ENCODE results near the gene TFE3. TPM values are rescaled to one million over a fixed set of nuclear protein-coding genes. Genes with fewer than 3 reads are reported as not detected.
A peak's percentile ranks its signal among the peaks of the same experiment; 100 is the strongest.

The TFE3 gene
- total and polyA plus RNA-seq, 2 donors (not counting 3 experiments of a cell fraction or from before 2014, with no cell fraction given) = 22.3 to 37.1 TPM

GRCh38 chrX:49043987-49044281, 777 bp upstream of the TFE3 start:
- ChIA-PET POLR2A (interaction anchor here (0.6 to 1.4 kb wide), 3 partner anchors 9 to 50 kb away, joined by 3 to 5 read pairs (median 4); partner anchors contain the start of gene GRIPAP1), CTCF (interaction anchor here (1.0 to 3.3 kb wide), 5 partner anchors 12 to 72 kb away, joined by 3 to 17 read pairs (median 6); partner anchors contain the start of gene KCND1)
- Histone ChIP-seq H3K79me2 (ENCODE audit: control insufficient read depth, insufficient read depth, low read length) (peaks cover 27% of the 10 kb centered on the region), H4K20me1 (replicated peaks; ENCODE audit: control insufficient read depth, extremely low read depth, insufficient read depth, low read length) (no peaks in the 10 kb centered on the region), H3K4me3 (replicated peaks in 1 of 3; ENCODE audit: insufficient read depth in 1 of 3, low read depth in 1 of 3, low read length in 3 of 3) (no peak overlapping the region), H3K9me3 (replicated peaks; ENCODE audit: control insufficient read depth, insufficient read depth, low read length) (no peaks in the 10 kb centered on the region), H3K27ac (ENCODE audit: insufficient read depth, low read depth, low read length) (no peak overlapping the region), H2AFZ (ENCODE audit: low read depth, low read length) (peak overlapping the region; percentile 67), H3K4me1 (ENCODE audit: control insufficient read depth, extremely low read depth, insufficient read depth, low read length) (peaks cover 31% of the 10 kb centered on the region), H3K27me3 (ENCODE audit: control insufficient read depth in 2 of 2, insufficient read depth in 2 of 2, low read length in 2 of 2) (no peaks in the 10 kb centered on the region), H3K36me3 (ENCODE audit: control insufficient read depth in 2 of 2, extremely low read depth in 1 of 2, insufficient read depth in 2 of 2, low read length in 2 of 2) (peaks cover 0 to under 1% of the 10 kb centered on the region in 2 experiments), H3K9ac (replicated peaks; ENCODE audit: extremely low read depth, insufficient read depth, low read length) (peak overlapping the region; percentile 16), H3K9me1 (replicated peaks; ENCODE audit: control insufficient read depth, extremely low read depth, insufficient read depth, low read length) (no peaks in the 10 kb centered on the region), H3K4me2 (ENCODE audit: insufficient read depth, low read length) (peak overlapping the region; percentile 28)
- BruUV-seq (replicated peaks) = no TSS peak
- dilution Hi-C loops (cut with MboI; ENCODE audit: extremely low pct_ligation_motif_present, low sequenced_read_pairs) = no loop called here
- TF ChIP-seq FOS (IDR thresholded peaks at IDR 0.05; ENCODE audit: borderline replicate concordance, insufficient read depth, low read length) (no peak), POLR2AphosphoS5 (IDR thresholded peaks at IDR 0.05; ENCODE audit: insufficient read depth, low read depth, low read length) (no peak), MYC (IDR thresholded peaks at IDR 0.05; ENCODE audit: low read depth, low read length) (no peak), GATA2 (IDR thresholded peaks at IDR 0.05; ENCODE audit: insufficient read depth, insufficient read length, low read depth, low read length) (no peak), EZH2 (IDR thresholded peaks at IDR 0.05; ENCODE audit: borderline replicate concordance, low read depth, low read length, severe bottlenecking) (no peak), POLR2A (IDR thresholded peaks at IDR 0.05; ENCODE audit: low read depth, low read length) (no peak), JUN (IDR thresholded peaks at IDR 0.05; ENCODE audit: borderline replicate concordance, insufficient read depth, insufficient read length, low read depth) (no peak), MAX (IDR thresholded peaks at IDR 0.05; ENCODE audit: insufficient read depth, insufficient read length) (no peak), CTCF (IDR thresholded peaks at IDR 0.05; ENCODE audit: extremely low read depth in 1 of 2, insufficient read depth in 1 of 2, low read depth in 1 of 2, low read length in 2 of 2) (no peak)
- no peak for DNase-seq (ENCODE audit: low read depth, low spot score)
- FAIRE-seq = no peak
- intact Hi-C loops (cut with micrococcal nuclease) = loop anchor here (1.0 to 5.0 kb wide), 9 partner anchors 28 to 243 kb away; partner anchors contain the start of gene MAGIX
